GM12878 (cell line): ENCODE data around the gene ADAMTSL2. TPM values are rescaled to one million over a fixed set of nuclear protein-coding genes. Genes with fewer than 3 reads are reported as not detected.

Experiments
- ATAC-seq: fragments of 200-7000 bp; cut with Tn5 transposase; 3 replicates; pipeline ENCODE4 v1.9.1; 2020; ENCODE audit warnings: mild to moderate bottlenecking, moderate library complexity
- BruUV-seq: library from RNA; stranded (reverse); fragments of 400-500 nt; replicated peaks from 2 replicates; lab custom pipeline; 2021; lab: Mats Ljungman, UMichigan
- CTCF ChIA-PET: fragments of 300-600 bp; sonication (Branson Sonifier 250); formaldehyde crosslinking; extraction: SDS; loops from one replicate; lab custom pipeline; 2021; ENCODE audit warnings: inconsistent platforms; lab: Yijun Ruan, JAX
- POLR2A ChIA-PET: fragments of 350-600 bp; formaldehyde crosslinking; extraction: SDS; loops from one replicate; lab custom pipeline; 2021; ENCODE audit warnings: inconsistent platforms; lab: Charles Lee
- RAD21 ChIA-PET: fragments of 300-600 bp; sonication (Branson Sonifier 250); formaldehyde crosslinking; loops from one replicate; lab custom pipeline; 2023; ENCODE audit warnings: antibody characterized with exemption; ENCODE audit not compliant: unreplicated experiment; lab: Charles Lee
- SMC1A ChIA-PET: fragments of 300-600 bp; sonication (Branson Sonifier 250); formaldehyde crosslinking; loops from one replicate; lab custom pipeline; 2023; ENCODE audit not compliant: unreplicated experiment, uncharacterized antibody; lab: Charles Lee
- DNase-seq: peaks from one replicate; pipeline ENCODE4 v3.0.0-alpha.2; 2011; ENCODE audit warnings: low read depth, low spot score
- FAIRE-seq: peaks from 3 replicates; lab custom pipeline; 2011; peaks lifted over from hg19 to GRCh38; lab: Jason Lieb, UNC
- H2AFZ ChIP-seq: 2 replicates; pipeline ENCODE4 v1.6.0; 2011; ENCODE audit warnings: low read depth, low read length, control low read depth; ENCODE audit not compliant: control insufficient read depth
- H3K27ac ChIP-seq: 2 replicates; pipeline ENCODE4 v1.5.1; 2011; ENCODE audit warnings: control low read depth; ENCODE audit not compliant: control insufficient read depth, insufficient read depth
- H3K27me3 ChIP-seq, 2 experiments: replicated peaks in 1 of 2; 2 replicates each; pipeline versions ENCODE4 v1.6.0 to v1.6.1; 2011; ENCODE audit warnings: low read length in 1 of 2; ENCODE audit not compliant: control insufficient read depth in 2 of 2, insufficient read depth in 2 of 2
- H3K36me3 ChIP-seq, 2 experiments: 2 replicates each; pipeline ENCODE4 v1.5.1; 2011; ENCODE audit warnings: low read length in 1 of 2; ENCODE audit not compliant: control insufficient read depth in 2 of 2, insufficient read depth in 2 of 2
- H3K4me1 ChIP-seq: 2 replicates; pipeline ENCODE4 v1.6.1; 2011; ENCODE audit warnings: mild to moderate bottlenecking, low read length, moderate library complexity, mixed read lengths; ENCODE audit not compliant: control insufficient read depth, insufficient read depth
- H3K4me2 ChIP-seq: 2 replicates; pipeline ENCODE4 v1.6.0; 2011; ENCODE audit warnings: control low read depth; ENCODE audit not compliant: control insufficient read depth, insufficient read depth
- H3K4me3 ChIP-seq: fragments of 200-600 bp; sonication (generic); 2 replicates; pipeline ENCODE4 v1.5.1; 2016
- H3K79me2 ChIP-seq: 2 replicates; pipeline ENCODE4 v1.6.0; 2011; ENCODE audit warnings: low read length; ENCODE audit not compliant: control insufficient read depth, insufficient read depth
- H3K9ac ChIP-seq: 2 replicates; pipeline ENCODE4 v1.8.0; 2011; ENCODE audit warnings: low read length, control low read depth, mixed read lengths; ENCODE audit not compliant: control insufficient read depth, insufficient read depth
- H3K9me3 ChIP-seq: replicated peaks from 3 replicates; pipeline ENCODE4 v1.5.1; 2011; ENCODE audit warnings: mild to moderate bottlenecking, low read length; ENCODE audit not compliant: control insufficient read depth, insufficient read depth
- H4K20me1 ChIP-seq: 2 replicates; pipeline ENCODE4 v1.6.0; 2011; ENCODE audit not compliant: control insufficient read depth, insufficient read depth
- CHD4 ChIP-seq: fragments of 200-600 bp; sonication (generic); IDR thresholded peaks from 2 replicates; pipeline ENCODE4 v1.6.1; 2016; ENCODE audit warnings: mild to moderate bottlenecking
- DPF2 ChIP-seq: fragments of 450-650 bp; IDR thresholded peaks from 2 replicates; pipeline ENCODE4 v1.6.1; 2017; ENCODE audit warnings: mild to moderate bottlenecking
- MXI1 ChIP-seq: fragments of 150-350 bp; IDR thresholded peaks from 2 replicates; pipeline ENCODE4 v1.6.1; 2011; ENCODE audit warnings: low read depth, mild to moderate bottlenecking, inconsistent platforms, low read length, improper control_type of control experiment
- NBN ChIP-seq: fragments of 450-650 bp; IDR thresholded peaks from 2 replicates; pipeline ENCODE4 v1.6.1; 2016
- NR2C1 ChIP-seq: fragments of 450-650 bp; IDR thresholded peaks from 2 replicates; pipeline ENCODE4 v1.6.1; 2017; ENCODE audit warnings: antibody characterized with exemption, mild to moderate bottlenecking, moderate library complexity
- RBBP5 ChIP-seq: fragments of 200-600 bp; sonication (generic); conservative IDR thresholded peaks from 2 replicates; pipeline ENCODE4 v1.6.1; 2016
- SMARCA5 ChIP-seq: fragments of 450-650 bp; IDR thresholded peaks from 2 replicates; pipeline ENCODE4 v1.6.1; 2017; ENCODE audit warnings: mild to moderate bottlenecking
- TAF1 ChIP-seq: IDR thresholded peaks from 2 replicates; pipeline ENCODE4 v1.6.1; 2011; ENCODE audit warnings: mild to moderate bottlenecking, low read depth, low read length, borderline replicate concordance
- YY1 ChIP-seq: IDR thresholded peaks from 2 replicates; pipeline ENCODE4 v1.6.1; 2011; ENCODE audit warnings: low read depth, mild to moderate bottlenecking, low read length
- ZSCAN29 ChIP-seq: fragments of 450-650 bp; IDR thresholded peaks from 2 replicates; pipeline ENCODE4 v1.6.1; 2017; ENCODE audit warnings: mild to moderate bottlenecking, moderate library complexity
- ZZZ3 ChIP-seq: IDR thresholded peaks from 2 replicates; pipeline ENCODE4 v1.6.1; 2011; ENCODE audit warnings: low read depth; ENCODE audit not compliant: control insufficient read depth, insufficient read length
- WGBS: methylation state at CpG from one replicate; pipeline ENCODE4 v1.1.6; 2016; ENCODE audit warnings: low lambda C conversion rate; ENCODE audit not compliant: insufficient replicate concordance, insufficient coverage; ENCODE audit errors: missing lambda C conversion rate; 5-methylcytosine and 5-hydroxymethylcytosine counted together
- in situ Hi-C: fragments of 300-500 bp; cut with MboI; formaldehyde crosslinking; loops from 9 replicates; pipeline ENCODE4 v1.14.3; 2018; ENCODE audit warnings: mixed read lengths
- intact Hi-C: fragments of 100-400 bp; cut with micrococcal nuclease; formaldehyde crosslinking; loops from one replicate; pipeline ENCODE4 v1.14.2; 2022; ENCODE audit not compliant: unreplicated experiment
- polyA plus RNA-seq, 11 experiments: library from polyadenylated mRNA; depleted of rRNA in 4 of 11; unstranded in 6 of 11; stranded (reverse) in 5 of 11; fragments of >200 nt; fragmentation: Nextera tagmentation in 4 of 11; fragmentation: Illumina TruSeq in 1 of 11; extraction: Ambion mirVana in 4 of 11; extraction: Trizol in 1 of 11; gene quantifications; 1 replicate in 1 of 11; 2 replicates in 10 of 11; pipeline versions ENCODE4 v1.2.1 to v1.2.3, GENCODE V29; 2011 to 2016; ENCODE audit warnings: inconsistent platforms in 2 of 11, missing spikeins in 2 of 11, low read depth in 1 of 11
- total RNA-seq, 4 experiments: library from RNA; depleted of rRNA in 3 of 4; stranded (reverse); fragments of >200 nt in 3 of 4; fragmentation: Illumina TruSeq in 1 of 4; extraction: Trizol in 1 of 4; gene quantifications; 2 replicates each; pipeline versions ENCODE4 v1.2.1 to v1.2.3, GENCODE V29; 2013 to 2021
- TF ChIP-seq, protein P1 (sequence below): fragments of 450-650 bp; IDR thresholded peaks from 2 replicates; pipeline ENCODE4 v1.6.1; 2017; ENCODE audit warnings: mild to moderate bottlenecking, moderate library complexity

The ADAMTSL2 gene
- total and polyA plus RNA-seq, 10 of the 15 experiments (the other 5 are each of a cell fraction or from before 2014, with no cell fraction given), result 0.07 TPM; not detected in 9

DNA sequence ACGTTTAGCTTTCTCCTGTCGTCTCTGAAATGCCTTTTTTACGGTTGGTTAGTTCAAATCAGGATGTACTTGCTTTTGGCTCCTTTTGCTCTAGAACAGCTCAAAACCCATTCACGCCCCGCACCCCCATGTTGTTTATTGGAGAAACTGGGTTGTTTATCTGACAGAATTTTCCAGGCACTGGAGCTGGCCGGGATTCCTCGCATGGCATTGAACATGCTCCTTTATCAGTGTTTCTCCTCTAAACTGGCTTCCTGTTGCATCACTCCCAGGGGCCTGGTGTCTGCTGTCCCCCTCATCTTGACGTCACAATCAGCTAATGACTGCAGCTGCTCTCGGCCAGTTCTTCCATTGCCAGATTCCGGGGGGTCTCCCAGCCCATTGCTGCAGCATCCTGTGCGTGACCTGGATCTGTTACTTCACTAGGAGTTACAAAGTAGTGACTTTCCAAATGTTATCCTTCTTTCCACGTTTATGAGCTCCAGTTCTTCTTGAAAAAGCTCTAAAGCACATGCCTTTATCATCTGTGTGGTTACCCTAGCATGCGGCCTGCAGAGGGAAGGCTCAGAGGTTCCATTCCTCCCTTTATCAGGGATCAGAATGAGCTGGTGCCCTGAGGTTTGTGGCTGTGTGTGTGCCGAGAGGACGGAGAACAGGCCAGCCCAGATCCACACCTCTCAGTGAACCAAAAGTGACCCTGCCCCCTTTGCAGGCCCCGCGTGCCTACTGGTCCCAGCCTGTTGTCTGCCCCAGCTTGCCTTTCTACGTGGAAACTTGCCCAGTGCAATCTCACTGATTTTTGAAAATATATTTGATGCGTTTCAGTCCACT is 47.2 kb downstream of the ADAMTSL2 start:
- ChIA-PET POLR2A (no interaction called here), CTCF (no interaction called here), SMC1A (interaction anchor here (1.3 kb wide), 1 partner anchor 412 kb away, joined by 3 read pairs; no protein-coding TSS in a partner anchor), RAD21 (no interaction called here)
- H2AFZ ChIP-seq, result no peak overlapping the region
- whole genome bisulfite sequencing, result 21% methylated on average over 19 of the region's 19 CpGs
- peaks cover 26 to 37% of the 10 kb centered on the region in 2 experiments for H3K27me3 ChIP-seq
- no TSS peak for BruUV-seq
- FAIRE-seq (no peak), ATAC-seq (no peak), DNase-seq (no peak)
- H3K4me2 ChIP-seq, result no peak overlapping the region
- H3K79me2 ChIP-seq, result no peaks in the 10 kb centered on the region
- H4K20me1 ChIP-seq, result no peaks in the 10 kb centered on the region
- no peak overlapping the region for H3K27ac ChIP-seq
- intact Hi-C loops, result loop anchor here (10.0 kb wide), 1 partner anchor 143 kb away; no protein-coding TSS in a partner anchor
- in situ Hi-C loops, result no loop called here
- no peaks in the 10 kb centered on the region; the same call in 1 of the 2 replicates for H3K4me1 ChIP-seq
- no peak for TF ChIP-seq ZSCAN29
- TF ChIP-seq, protein P1, sequence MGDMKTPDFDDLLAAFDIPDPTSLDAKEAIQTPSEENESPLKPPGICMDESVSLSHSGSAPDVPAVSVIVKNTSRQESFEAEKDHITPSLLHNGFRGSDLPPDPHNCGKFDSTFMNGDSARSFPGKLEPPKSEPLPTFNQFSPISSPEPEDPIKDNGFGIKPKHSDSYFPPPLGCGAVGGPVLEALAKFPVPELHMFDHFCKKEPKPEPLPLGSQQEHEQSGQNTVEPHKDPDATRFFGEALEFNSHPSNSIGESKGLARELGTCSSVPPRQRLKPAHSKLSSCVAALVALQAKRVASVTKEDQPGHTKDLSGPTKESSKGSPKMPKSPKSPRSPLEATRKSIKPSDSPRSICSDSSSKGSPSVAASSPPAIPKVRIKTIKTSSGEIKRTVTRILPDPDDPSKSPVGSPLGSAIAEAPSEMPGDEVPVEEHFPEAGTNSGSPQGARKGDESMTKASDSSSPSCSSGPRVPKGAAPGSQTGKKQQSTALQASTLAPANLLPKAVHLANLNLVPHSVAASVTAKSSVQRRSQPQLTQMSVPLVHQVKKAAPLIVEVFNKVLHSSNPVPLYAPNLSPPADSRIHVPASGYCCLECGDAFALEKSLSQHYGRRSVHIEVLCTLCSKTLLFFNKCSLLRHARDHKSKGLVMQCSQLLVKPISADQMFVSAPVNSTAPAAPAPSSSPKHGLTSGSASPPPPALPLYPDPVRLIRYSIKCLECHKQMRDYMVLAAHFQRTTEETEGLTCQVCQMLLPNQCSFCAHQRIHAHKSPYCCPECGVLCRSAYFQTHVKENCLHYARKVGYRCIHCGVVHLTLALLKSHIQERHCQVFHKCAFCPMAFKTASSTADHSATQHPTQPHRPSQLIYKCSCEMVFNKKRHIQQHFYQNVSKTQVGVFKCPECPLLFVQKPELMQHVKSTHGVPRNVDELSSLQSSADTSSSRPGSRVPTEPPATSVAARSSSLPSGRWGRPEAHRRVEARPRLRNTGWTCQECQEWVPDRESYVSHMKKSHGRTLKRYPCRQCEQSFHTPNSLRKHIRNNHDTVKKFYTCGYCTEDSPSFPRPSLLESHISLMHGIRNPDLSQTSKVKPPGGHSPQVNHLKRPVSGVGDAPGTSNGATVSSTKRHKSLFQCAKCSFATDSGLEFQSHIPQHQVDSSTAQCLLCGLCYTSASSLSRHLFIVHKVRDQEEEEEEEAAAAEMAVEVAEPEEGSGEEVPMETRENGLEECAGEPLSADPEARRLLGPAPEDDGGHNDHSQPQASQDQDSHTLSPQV, result no peak
- no peak for TF ChIP-seq CHD4
- no peak for TF ChIP-seq DPF2
- no peak for TF ChIP-seq YY1
- no peak for TF ChIP-seq MXI1
- TF ChIP-seq NBN, result no peak
- TF ChIP-seq ZZZ3, result no peak
- no peak for TF ChIP-seq NR2C1
- TF ChIP-seq SMARCA5, result no peak
- no peak for TF ChIP-seq TAF1
- TF ChIP-seq RBBP5, result no peak
- H3K9ac ChIP-seq, result no peak overlapping the region
- H3K36me3 ChIP-seq, result no peaks in the 10 kb centered on the region
- H3K9me3 ChIP-seq, result no peaks in the 10 kb centered on the region; the same call in 2 of the 3 replicates
- H3K4me3 ChIP-seq, result no peak overlapping the region
